Measurements from ENCODE around the gene IPO11. TPM values are rescaled to one million over a fixed set of nuclear protein-coding genes. Genes with fewer than 3 reads are reported as not detected.

IPO11 gene
- total and polyA plus RNA-seq, 10 donors: 7.8 to 42.2 (median 34.0) TPM

DNA sequence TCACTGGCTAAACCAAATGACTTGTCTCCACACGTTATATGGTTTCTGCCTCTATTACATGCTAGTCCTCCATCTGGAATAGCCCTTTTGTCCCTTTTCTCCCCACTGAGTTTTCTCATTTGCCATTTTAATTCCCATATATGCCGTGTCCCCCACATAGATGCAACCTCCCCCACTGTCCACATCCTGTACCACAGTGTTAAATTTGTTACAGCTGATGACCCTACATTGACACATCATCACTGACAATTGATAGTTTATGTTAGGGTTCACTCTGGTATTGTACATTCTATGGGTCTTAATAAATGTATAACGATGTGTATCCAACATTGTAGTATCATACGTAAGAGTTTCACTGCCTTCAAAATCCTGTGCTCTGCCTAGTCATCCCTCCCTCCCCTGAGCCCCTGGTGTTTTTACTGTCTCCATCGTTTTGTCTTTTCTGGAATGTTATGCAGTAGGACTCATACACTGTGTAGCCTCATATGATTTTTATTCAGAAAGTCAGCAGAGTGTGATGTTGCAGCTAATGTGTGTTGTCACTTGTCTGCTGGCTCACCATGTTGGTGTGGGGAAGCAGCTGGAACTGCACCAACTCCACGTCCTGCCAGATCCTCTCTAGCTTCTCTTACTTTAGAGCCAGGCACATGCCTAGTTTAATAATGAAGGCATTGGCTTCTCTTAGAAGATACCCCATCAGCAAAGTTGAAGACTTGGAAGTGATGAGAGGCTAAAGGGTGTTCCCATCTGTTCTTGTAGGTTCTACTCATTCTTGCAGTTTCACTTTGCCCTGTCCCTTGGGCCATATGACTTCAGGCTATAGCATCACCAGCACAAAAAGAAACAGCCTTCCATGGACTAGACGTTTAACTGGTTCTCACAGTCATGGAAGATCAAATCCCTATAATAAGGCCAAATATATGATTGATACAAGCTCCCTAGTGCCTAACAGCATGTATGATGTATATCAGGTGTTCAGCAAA, 196.3 kb downstream of the IPO11 start:
- TF ChIP-seq, protein P1, sequence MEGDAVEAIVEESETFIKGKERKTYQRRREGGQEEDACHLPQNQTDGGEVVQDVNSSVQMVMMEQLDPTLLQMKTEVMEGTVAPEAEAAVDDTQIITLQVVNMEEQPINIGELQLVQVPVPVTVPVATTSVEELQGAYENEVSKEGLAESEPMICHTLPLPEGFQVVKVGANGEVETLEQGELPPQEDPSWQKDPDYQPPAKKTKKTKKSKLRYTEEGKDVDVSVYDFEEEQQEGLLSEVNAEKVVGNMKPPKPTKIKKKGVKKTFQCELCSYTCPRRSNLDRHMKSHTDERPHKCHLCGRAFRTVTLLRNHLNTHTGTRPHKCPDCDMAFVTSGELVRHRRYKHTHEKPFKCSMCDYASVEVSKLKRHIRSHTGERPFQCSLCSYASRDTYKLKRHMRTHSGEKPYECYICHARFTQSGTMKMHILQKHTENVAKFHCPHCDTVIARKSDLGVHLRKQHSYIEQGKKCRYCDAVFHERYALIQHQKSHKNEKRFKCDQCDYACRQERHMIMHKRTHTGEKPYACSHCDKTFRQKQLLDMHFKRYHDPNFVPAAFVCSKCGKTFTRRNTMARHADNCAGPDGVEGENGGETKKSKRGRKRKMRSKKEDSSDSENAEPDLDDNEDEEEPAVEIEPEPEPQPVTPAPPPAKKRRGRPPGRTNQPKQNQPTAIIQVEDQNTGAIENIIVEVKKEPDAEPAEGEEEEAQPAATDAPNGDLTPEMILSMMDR (IDR thresholded peaks at IDR 0.05 in 8 of 11, conservative IDR thresholded peaks at IDR 0.05 in 3 of 11): no peak
- TF ChIP-seq POLR2A (IDR thresholded peaks at IDR 0.05) (no peak), POLR2AphosphoS5 (IDR thresholded peaks at IDR 0.05) (no peak)
- H3K4me3 ChIP-seq: no peak overlapping the region
- no peaks in the 10 kb centered on the region for H3K4me1 ChIP-seq
- H3K36me3 ChIP-seq: peaks cover 0 to 39% (median under 1%) of the 10 kb centered on the region in 6 donors
- WGBS, 5 donors: 91 to 93% (median 92%) methylated on average over 7 of the region's 7 CpGs
- intact Hi-C loops (cut with DNase I; ENCODE audit: low total_unique reads): no loop called here
- H3K9me3 ChIP-seq: no peaks in the 10 kb centered on the region
- no peak for DNase-seq
- no peak overlapping the region for H3K27ac ChIP-seq
- H3K27me3 ChIP-seq (replicated peaks in 1 of 7): no peaks in the 10 kb centered on the region

DNA sequence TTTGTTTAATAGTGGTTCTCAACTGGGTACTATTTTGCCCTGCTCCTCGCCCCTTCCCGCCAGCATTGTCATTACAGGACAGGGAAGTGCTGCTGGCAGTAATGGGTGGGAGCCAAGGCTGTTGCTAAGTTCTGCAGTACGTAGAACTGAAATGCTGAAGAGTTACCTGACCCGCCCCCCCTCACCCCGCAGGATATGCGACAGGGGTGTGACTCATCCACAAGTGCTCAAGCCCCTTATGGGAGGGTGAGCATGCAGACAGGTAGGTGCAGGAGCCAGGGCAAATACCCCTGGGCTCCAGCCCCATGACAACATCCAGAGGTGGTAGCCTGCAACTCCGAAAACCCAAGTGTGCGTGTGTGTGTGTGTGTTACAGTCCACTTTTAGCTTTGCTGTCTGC, 201.8 kb downstream of the IPO11 start:
- no peak for DNase-seq
- Histone ChIP-seq H3K36me3 (peaks cover 0 to 23% (median 0%) of the 10 kb centered on the region in 6 donors), H3K4me1 (no peaks in the 10 kb centered on the region), H3K4me3 (no peak overlapping the region), H3K27ac (no peak overlapping the region), H3K9me3 (peaks cover 0 to 5% (median 0%) of the 10 kb centered on the region in 8 donors), H3K27me3 (replicated peaks in 1 of 7) (no peaks in the 10 kb centered on the region)
- 90 to 99% (median 94%) methylated on average over 7 to 8 of the region's 8 CpGs for WGBS, 5 donors
- intact Hi-C loops (cut with DNase I; ENCODE audit: low total_unique reads): no loop called here
- TF ChIP-seq POLR2AphosphoS5 (IDR thresholded peaks at IDR 0.05): no peak
- TF ChIP-seq, protein P1 (IDR thresholded peaks at IDR 0.05 in 8 of 11, conservative IDR thresholded peaks at IDR 0.05 in 3 of 11): no peak

DNA sequence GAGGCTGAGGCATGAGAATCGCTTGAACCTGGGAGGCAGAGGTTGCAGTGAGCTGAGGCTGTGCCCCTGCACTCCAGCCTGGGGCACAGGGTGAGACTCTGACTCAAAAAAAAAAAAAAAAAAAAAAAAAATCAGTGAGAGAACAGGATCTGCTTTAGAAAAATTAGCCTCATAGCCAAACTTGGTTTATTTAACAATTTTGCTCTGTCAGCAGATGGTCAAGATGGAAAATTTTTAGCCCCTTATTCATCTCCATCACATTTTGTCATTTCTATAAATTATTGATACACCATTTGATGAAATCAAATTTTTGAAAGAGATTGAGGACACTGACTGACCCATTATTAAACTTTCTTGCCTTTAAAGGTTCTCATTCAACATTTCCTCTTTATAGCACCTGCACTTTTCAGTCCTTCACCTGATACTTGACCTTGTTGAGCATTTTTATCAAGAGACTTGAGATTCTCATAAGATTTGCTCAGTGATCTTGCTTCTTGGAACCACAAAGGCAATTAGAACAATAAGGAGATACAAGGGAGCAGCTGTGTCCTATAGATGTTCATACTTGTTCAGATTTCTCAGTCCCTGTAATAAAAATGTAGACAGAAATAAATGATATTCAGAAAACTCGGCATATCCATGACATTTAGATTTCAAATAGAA, 204.2 kb downstream of the IPO11 start:
- intact Hi-C loops (cut with DNase I; ENCODE audit: low total_unique reads): no loop called here
- H3K27me3 ChIP-seq (replicated peaks in 1 of 7): no peaks in the 10 kb centered on the region
- peaks cover 0 to 18% (median 0%) of the 10 kb centered on the region in 6 donors for H3K36me3 ChIP-seq
- 96 to 99% (median 98%) methylated on average over 2 of the region's 2 CpGs for WGBS, 5 donors
- DNase-seq: no peak
- no peak overlapping the region for H3K27ac ChIP-seq
- TF ChIP-seq POLR2A (IDR thresholded peaks at IDR 0.05): no peak
- no peak for TF ChIP-seq POLR2AphosphoS5 (IDR thresholded peaks at IDR 0.05)
- TF ChIP-seq, protein P1 (IDR thresholded peaks at IDR 0.05 in 8 of 11, conservative IDR thresholded peaks at IDR 0.05 in 3 of 11): no peak
- no peak overlapping the region for H3K4me3 ChIP-seq
- H3K4me1 ChIP-seq: no peaks in the 10 kb centered on the region
- peaks cover 0 to 5% (median 0%) of the 10 kb centered on the region in 8 donors for H3K9me3 ChIP-seq

DNA sequence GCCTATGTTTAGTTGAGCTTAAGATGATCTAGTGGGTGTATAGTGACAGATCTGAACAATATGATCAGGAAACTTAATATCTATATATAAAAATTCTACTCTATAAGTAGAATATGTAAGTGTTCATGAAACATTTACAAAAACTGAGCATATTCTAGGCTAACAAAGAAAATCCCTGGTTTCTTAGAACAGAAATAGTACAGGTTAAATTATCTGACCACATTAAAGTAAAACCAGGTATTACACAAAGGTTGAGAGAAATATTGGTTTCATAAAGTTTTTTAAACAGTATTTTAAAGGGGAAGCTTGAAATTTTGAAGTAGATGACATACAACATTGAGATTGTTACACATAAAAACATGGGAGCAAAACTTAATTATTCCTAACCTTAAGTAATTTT, 205.4 kb downstream of the IPO11 start:
- TF ChIP-seq POLR2AphosphoS5 (IDR thresholded peaks at IDR 0.05) (no peak), POLR2A (IDR thresholded peaks at IDR 0.05) (no peak)
- TF ChIP-seq, protein P1 (IDR thresholded peaks at IDR 0.05 in 8 of 11, conservative IDR thresholded peaks at IDR 0.05 in 3 of 11): no peak
- peaks cover 0 to 5% (median 0%) of the 10 kb centered on the region in 8 donors for H3K9me3 ChIP-seq
- H3K4me3 ChIP-seq: no peak overlapping the region
- DNase-seq: no peak
- H3K27ac ChIP-seq: no peak overlapping the region
- intact Hi-C loops (cut with DNase I; ENCODE audit: low total_unique reads): no loop called here
- no peaks in the 10 kb centered on the region for H3K4me1 ChIP-seq
- peaks cover 0 to 18% (median 0%) of the 10 kb centered on the region in 6 donors for H3K36me3 ChIP-seq
- no peaks in the 10 kb centered on the region for H3K27me3 ChIP-seq (replicated peaks in 1 of 7)

All from spleen (tissue), 11 donors.